ENCODE measurements around the gene MAGEC1. TPM values are rescaled to one million over a fixed set of nuclear protein-coding genes. Genes with fewer than 3 reads are reported as not detected.

The MAGEC1 gene
- total and polyA plus RNA-seq, 5 donors from 2014 or later: not detected

GRCh38 chrX:141917801-141918200 is 14.1 kb downstream of the MAGEC1 start:
- Mint-ChIP-seq H3K4me3 (no peak overlapping the region), H3K9me3 (peaks cover 0 to 4% (median 0%) of the 10 kb centered on the region in 7 donors), H3K4me1 (no peaks in the 10 kb centered on the region), H3K27ac (no peak overlapping the region), H3K36me3 (no peaks in the 10 kb centered on the region), H3K27me3 (no peaks in the 10 kb centered on the region)
- no peak for DNase-seq
- Histone ChIP-seq H3K4me3 (ENCODE audit: low read depth, low read length) (no peak overlapping the region), H3K4me1 (ENCODE audit: control insufficient read depth, insufficient read depth, low read length, poor library complexity, severe bottlenecking) (no peaks in the 10 kb centered on the region), H3K27me3 (ENCODE audit: control insufficient read depth, insufficient read depth, low read length) (no peaks in the 10 kb centered on the region), H3K9me3 (ENCODE audit: control insufficient read depth in 2 of 2, low read length in 2 of 2) (no peaks in the 10 kb centered on the region), H3K27ac (ENCODE audit: insufficient read depth, low read length, poor library complexity, severe bottlenecking) (no peak overlapping the region), H3K36me3 (ENCODE audit: control insufficient read depth, insufficient read depth, low read length) (no peaks in the 10 kb centered on the region)
- no peak for ATAC-seq (ENCODE audit: low read depth in 2 of 2)

GRCh38 chrX:141924293-141924692 is 20.6 kb downstream of the MAGEC1 start:
- no peak for ATAC-seq (ENCODE audit: low read depth in 2 of 2)
- no peaks in the 10 kb centered on the region for H3K36me3 ChIP-seq (ENCODE audit: control insufficient read depth, insufficient read depth, low read length)
- no peaks in the 10 kb centered on the region for H3K4me1 ChIP-seq (ENCODE audit: control insufficient read depth, insufficient read depth, low read length, poor library complexity, severe bottlenecking)
- no peak overlapping the region for H3K27ac ChIP-seq (ENCODE audit: insufficient read depth, low read length, poor library complexity, severe bottlenecking)
- Mint-ChIP-seq H3K36me3 (no peaks in the 10 kb centered on the region), H3K27me3 (no peaks in the 10 kb centered on the region), H3K4me1 (no peaks in the 10 kb centered on the region), H3K4me3 (no peak overlapping the region), H3K9me3 (peaks cover 0 to 12% (median 2%) of the 10 kb centered on the region in 7 donors), H3K27ac (no peak overlapping the region)
- no peak overlapping the region for H3K4me3 ChIP-seq (ENCODE audit: low read depth, low read length)
- no peaks in the 10 kb centered on the region for H3K27me3 ChIP-seq (ENCODE audit: control insufficient read depth, insufficient read depth, low read length)
- H3K9me3 ChIP-seq (ENCODE audit: control insufficient read depth in 2 of 2, low read length in 2 of 2): no peaks in the 10 kb centered on the region
- no peak for DNase-seq

- Histone ChIP-seq H3K4me1 (ENCODE audit: control insufficient read depth, insufficient read depth, low read length, poor library complexity, severe bottlenecking) (no peaks in the 10 kb centered on the region), H3K27ac (ENCODE audit: insufficient read depth, low read length, poor library complexity, severe bottlenecking) (no peak overlapping the region), H3K9me3 (ENCODE audit: control insufficient read depth in 2 of 2, low read length in 2 of 2) (peaks cover 0 to 2% of the 10 kb centered on the region in 2 experiments), H3K4me3 (ENCODE audit: low read depth, low read length) (no peak overlapping the region), H3K27me3 (ENCODE audit: control insufficient read depth, insufficient read depth, low read length) (no peaks in the 10 kb centered on the region), H3K36me3 (ENCODE audit: control insufficient read depth, insufficient read depth, low read length) (no peaks in the 10 kb centered on the region)
- Mint-ChIP-seq H3K36me3 (no peaks in the 10 kb centered on the region), H3K4me3 (no peak overlapping the region), H3K27me3 (no peaks in the 10 kb centered on the region), H3K9me3 (peaks cover 0 to 13% (median 2%) of the 10 kb centered on the region in 7 donors), H3K4me1 (no peaks in the 10 kb centered on the region), H3K27ac (no peak overlapping the region)
- ATAC-seq (ENCODE audit: low read depth in 2 of 2) (no peak), DNase-seq (no peak)
Observed at GRCh38 chrX:141928432-141928831, 24.7 kb downstream of the MAGEC1 start.

- H3K27ac Mint-ChIP-seq: no peak overlapping the region
- no peaks in the 10 kb centered on the region for H3K4me1 Mint-ChIP-seq
Observed at GRCh38 chrX:141934059-141934641, 30.5 kb downstream of the MAGEC1 start.

GRCh38 chrX:141935645-141936044 is 32.0 kb downstream of the MAGEC1 start:
- Mint-ChIP-seq H3K9me3 (peaks cover 0 to 2% (median 0%) of the 10 kb centered on the region in 7 donors), H3K36me3 (no peaks in the 10 kb centered on the region), H3K27me3 (no peaks in the 10 kb centered on the region), H3K4me1 (no peaks in the 10 kb centered on the region), H3K27ac (no peak overlapping the region), H3K4me3 (no peak overlapping the region)
- DNase-seq (no peak), ATAC-seq (ENCODE audit: low read depth in 2 of 2) (no peak)
- Histone ChIP-seq H3K4me3 (ENCODE audit: low read depth, low read length) (no peak overlapping the region), H3K4me1 (ENCODE audit: control insufficient read depth, insufficient read depth, low read length, poor library complexity, severe bottlenecking) (no peaks in the 10 kb centered on the region), H3K9me3 (ENCODE audit: control insufficient read depth in 2 of 2, low read length in 2 of 2) (no peaks in the 10 kb centered on the region), H3K36me3 (ENCODE audit: control insufficient read depth, insufficient read depth, low read length) (no peaks in the 10 kb centered on the region), H3K27me3 (ENCODE audit: control insufficient read depth, insufficient read depth, low read length) (no peaks in the 10 kb centered on the region), H3K27ac (ENCODE audit: insufficient read depth, low read length, poor library complexity, severe bottlenecking) (no peak overlapping the region)

More at GRCh38 chrX:141934059-141934641, 30.5 kb downstream of the MAGEC1 start:
- Mint-ChIP-seq H3K27me3 (no peaks in the 10 kb centered on the region), H3K9me3 (peaks cover 0 to 4% (median 0%) of the 10 kb centered on the region in 7 donors), H3K36me3 (no peaks in the 10 kb centered on the region), H3K4me3 (peak overlapping the region in 1 of 4 donors; percentile 65)
- Histone ChIP-seq H3K4me1 (ENCODE audit: control insufficient read depth, insufficient read depth, low read length, poor library complexity, severe bottlenecking) (no peaks in the 10 kb centered on the region), H3K9me3 (ENCODE audit: control insufficient read depth in 2 of 2, low read length in 2 of 2) (peaks cover 0 to 2% of the 10 kb centered on the region in 2 experiments), H3K36me3 (ENCODE audit: control insufficient read depth, insufficient read depth, low read length) (no peaks in the 10 kb centered on the region), H3K27ac (ENCODE audit: insufficient read depth, low read length, poor library complexity, severe bottlenecking) (no peak overlapping the region), H3K27me3 (ENCODE audit: control insufficient read depth, insufficient read depth, low read length) (no peaks in the 10 kb centered on the region), H3K4me3 (ENCODE audit: low read depth, low read length) (no peak overlapping the region)
- ATAC-seq (ENCODE audit: low read depth in 2 of 2) (no peak), DNase-seq (no peak)

GRCh38 chrX:141936080-141936479 is 32.4 kb downstream of the MAGEC1 start:
- H3K27me3 ChIP-seq (ENCODE audit: control insufficient read depth, insufficient read depth, low read length): no peaks in the 10 kb centered on the region
- no peaks in the 10 kb centered on the region for H3K27me3 Mint-ChIP-seq
- H3K4me1 ChIP-seq (ENCODE audit: control insufficient read depth, insufficient read depth, low read length, poor library complexity, severe bottlenecking): no peaks in the 10 kb centered on the region
- H3K9me3 ChIP-seq (ENCODE audit: control insufficient read depth in 2 of 2, low read length in 2 of 2): no peaks in the 10 kb centered on the region
- no peak for ATAC-seq (ENCODE audit: low read depth in 2 of 2)
- peaks cover 0 to 2% (median 0%) of the 10 kb centered on the region in 7 donors for H3K9me3 Mint-ChIP-seq
- H3K4me1 Mint-ChIP-seq: no peaks in the 10 kb centered on the region
- H3K4me3 ChIP-seq (ENCODE audit: low read depth, low read length): no peak overlapping the region
- no peak overlapping the region for H3K27ac ChIP-seq (ENCODE audit: insufficient read depth, low read length, poor library complexity, severe bottlenecking)
- no peaks in the 10 kb centered on the region for H3K36me3 Mint-ChIP-seq
- no peak overlapping the region for H3K4me3 Mint-ChIP-seq
- H3K36me3 ChIP-seq (ENCODE audit: control insufficient read depth, insufficient read depth, low read length): no peaks in the 10 kb centered on the region
- no peak for DNase-seq
- no peak overlapping the region for H3K27ac Mint-ChIP-seq

GRCh38 chrX:141941234-141941633 is 37.5 kb downstream of the MAGEC1 start:
- no peak for DNase-seq
- Mint-ChIP-seq H3K9me3 (peaks cover 0 to 3% (median 0%) of the 10 kb centered on the region in 7 donors), H3K36me3 (no peaks in the 10 kb centered on the region), H3K27ac (no peak overlapping the region), H3K4me3 (no peak overlapping the region), H3K27me3 (no peaks in the 10 kb centered on the region), H3K4me1 (no peaks in the 10 kb centered on the region)
- Histone ChIP-seq H3K4me1 (ENCODE audit: control insufficient read depth, insufficient read depth, low read length, poor library complexity, severe bottlenecking) (no peaks in the 10 kb centered on the region), H3K27ac (ENCODE audit: insufficient read depth, low read length, poor library complexity, severe bottlenecking) (no peak overlapping the region), H3K36me3 (ENCODE audit: control insufficient read depth, insufficient read depth, low read length) (no peaks in the 10 kb centered on the region), H3K27me3 (ENCODE audit: control insufficient read depth, insufficient read depth, low read length) (no peaks in the 10 kb centered on the region), H3K4me3 (ENCODE audit: low read depth, low read length) (no peak overlapping the region), H3K9me3 (ENCODE audit: control insufficient read depth in 2 of 2, low read length in 2 of 2) (no peaks in the 10 kb centered on the region)
- ATAC-seq (ENCODE audit: low read depth in 2 of 2): no peak

- no peak for ATAC-seq (ENCODE audit: low read depth in 2 of 2)
- Histone ChIP-seq H3K36me3 (ENCODE audit: control insufficient read depth, insufficient read depth, low read length) (no peaks in the 10 kb centered on the region), H3K27me3 (ENCODE audit: control insufficient read depth, insufficient read depth, low read length) (no peaks in the 10 kb centered on the region), H3K4me1 (ENCODE audit: control insufficient read depth, insufficient read depth, low read length, poor library complexity, severe bottlenecking) (no peaks in the 10 kb centered on the region), H3K9me3 (ENCODE audit: control insufficient read depth in 2 of 2, low read length in 2 of 2) (no peaks in the 10 kb centered on the region), H3K4me3 (ENCODE audit: low read depth, low read length) (no peak overlapping the region), H3K27ac (ENCODE audit: insufficient read depth, low read length, poor library complexity, severe bottlenecking) (no peak overlapping the region)
- Mint-ChIP-seq H3K4me3 (no peak overlapping the region), H3K27me3 (no peaks in the 10 kb centered on the region), H3K4me1 (no peaks in the 10 kb centered on the region), H3K9me3 (peaks cover 0 to 6% (median 0%) of the 10 kb centered on the region in 7 donors), H3K36me3 (no peaks in the 10 kb centered on the region), H3K27ac (no peak overlapping the region)
- no peak for DNase-seq
Observed at GRCh38 chrX:141945426-141945825, 41.7 kb downstream of the MAGEC1 start.
